Astrocyte (in vitro differentiated cells and primary cell): ENCODE data around the gene CD320. TPM values are rescaled to one million over a fixed set of nuclear protein-coding genes. Genes with fewer than 3 reads are reported as not detected.
"Not testable (repeated sequence)": the region's sequence is repeated elsewhere in the genome, so short reads cannot be mapped to it uniquely, and the experiment has no call there.

Source experiments
- DNase-seq: peaks from one replicate; pipeline ENCODE4 v3.0.0-alpha.2; 2010; ENCODE audit warnings: low read depth
- FAIRE-seq: peaks from 2 replicates; lab custom pipeline; 2011; peaks lifted over from hg19 to GRCh38; lab: Jason Lieb, UNC
- H2AFZ ChIP-seq: 2 replicates; pipeline ENCODE4 v1.6.0; 2012; ENCODE audit warnings: low read depth, low read length, inconsistent platforms
- H3K27ac ChIP-seq: 2 replicates; pipeline ENCODE4 v1.5.1; 2011; ENCODE audit warnings: low read depth, low read length, inconsistent platforms
- H3K27me3 ChIP-seq: 2 replicates; pipeline ENCODE4 v1.6.0; 2011; ENCODE audit warnings: low read length, inconsistent platforms; ENCODE audit not compliant: insufficient read depth
- H3K36me3 ChIP-seq: 2 replicates; pipeline ENCODE4 v1.5.1; 2011; ENCODE audit warnings: low read length, inconsistent platforms; ENCODE audit not compliant: insufficient read depth
- H3K4me1 ChIP-seq: 2 replicates; pipeline ENCODE4 v1.5.1; 2011; ENCODE audit warnings: low read length, inconsistent platforms; ENCODE audit not compliant: insufficient read depth
- H3K4me2 ChIP-seq: 2 replicates; pipeline ENCODE4 v1.6.0; 2012; ENCODE audit warnings: low read length, inconsistent platforms
- H3K4me3 ChIP-seq: 2 replicates; pipeline ENCODE4 v1.5.1; 2011; ENCODE audit warnings: low read depth, mild to moderate bottlenecking, low read length, inconsistent platforms; ENCODE audit not compliant: insufficient read depth
- H3K79me2 ChIP-seq: 2 replicates; pipeline ENCODE4 v1.6.0; 2012; ENCODE audit warnings: mild to moderate bottlenecking, low read length, inconsistent platforms; ENCODE audit not compliant: insufficient read depth
- H3K9ac ChIP-seq: 2 replicates; pipeline ENCODE4 v1.6.0; 2012; ENCODE audit warnings: mild to moderate bottlenecking, low read length, inconsistent platforms
- H3K9me3 ChIP-seq: 2 replicates; pipeline ENCODE4 v1.5.1; 2012; ENCODE audit warnings: low read depth, mild to moderate bottlenecking, low read length, inconsistent platforms; ENCODE audit not compliant: insufficient read depth
- H4K20me1 ChIP-seq: 2 replicates; pipeline ENCODE4 v1.6.0; 2012; ENCODE audit warnings: low read length, inconsistent platforms; ENCODE audit not compliant: insufficient read depth
- H3K27ac Mint-ChIP-seq: one replicate; pipeline ENCODE4 v1.8.0; 2021; ENCODE audit warnings: mild to moderate bottlenecking, mixed read lengths; ENCODE audit not compliant: unreplicated experiment
- H3K27me3 Mint-ChIP-seq: one replicate; pipeline ENCODE4 v1.8.0; 2021; ENCODE audit warnings: low read depth, mixed read lengths; ENCODE audit not compliant: unreplicated experiment
- H3K36me3 Mint-ChIP-seq: one replicate; pipeline ENCODE4 v1.8.0; 2021; ENCODE audit warnings: low read depth, mixed read lengths; ENCODE audit not compliant: unreplicated experiment
- H3K4me1 Mint-ChIP-seq: one replicate; pipeline ENCODE4 v1.8.0; 2021; ENCODE audit warnings: low read depth, mixed read lengths; ENCODE audit not compliant: unreplicated experiment
- H3K4me3 Mint-ChIP-seq: one replicate; pipeline ENCODE4 v1.8.0; 2021; ENCODE audit warnings: mild to moderate bottlenecking, moderate library complexity, mixed read lengths; ENCODE audit not compliant: unreplicated experiment
- H3K9me3 Mint-ChIP-seq: one replicate; pipeline ENCODE4 v1.8.0; 2021; ENCODE audit warnings: mild to moderate bottlenecking, mixed read lengths; ENCODE audit not compliant: unreplicated experiment
- EZH2 ChIP-seq: IDR thresholded peaks from 2 replicates; pipeline ENCODE4 v1.6.1; 2012; ENCODE audit warnings: mild to moderate bottlenecking, low read length, inconsistent platforms; ENCODE audit not compliant: insufficient read depth
- total RNA-seq: library from RNA; stranded (reverse); gene quantifications from 2 replicates; pipeline ENCODE4 v1.2.1, GENCODE V29; 2021
- TF ChIP-seq, protein P1 (sequence below): IDR thresholded peaks from 2 replicates; pipeline ENCODE4 v1.5.1; 2011; ENCODE audit warnings: low read depth, mild to moderate bottlenecking, inconsistent platforms, low read length, moderate library complexity; ENCODE audit not compliant: insufficient read depth

The CD320 gene
- total RNA-seq, 1 donor from 2014 or later = 42.2 TPM

GRCh38 chr19:8304841-8305621, 3.1 kb downstream of the CD320 start:
- Mint-ChIP-seq H3K36me3 (peaks cover 4% of the 10 kb centered on the region), H3K27me3 (peaks cover 4% of the 10 kb centered on the region), H3K9me3 (no peaks in the 10 kb centered on the region), H3K27ac (no peak overlapping the region), H3K4me3 (no peak overlapping the region), H3K4me1 (peaks cover 4% of the 10 kb centered on the region)
- Histone ChIP-seq H3K36me3 (no peaks in the 10 kb centered on the region), H3K4me3 (no peak overlapping the region), H3K79me2 (peaks cover 14% of the 10 kb centered on the region), H3K27me3 (no peaks in the 10 kb centered on the region), H3K4me1 (peaks cover 13% of the 10 kb centered on the region), H3K9ac (no peak overlapping the region), H3K9me3 (no peaks in the 10 kb centered on the region), H3K27ac (no peak overlapping the region), H3K4me2 (no peak overlapping the region), H2AFZ (no peak overlapping the region), H4K20me1 (peaks cover 4% of the 10 kb centered on the region)
- no peak for DNase-seq
- TF ChIP-seq EZH2 = no peak
- TF ChIP-seq, protein P1, sequence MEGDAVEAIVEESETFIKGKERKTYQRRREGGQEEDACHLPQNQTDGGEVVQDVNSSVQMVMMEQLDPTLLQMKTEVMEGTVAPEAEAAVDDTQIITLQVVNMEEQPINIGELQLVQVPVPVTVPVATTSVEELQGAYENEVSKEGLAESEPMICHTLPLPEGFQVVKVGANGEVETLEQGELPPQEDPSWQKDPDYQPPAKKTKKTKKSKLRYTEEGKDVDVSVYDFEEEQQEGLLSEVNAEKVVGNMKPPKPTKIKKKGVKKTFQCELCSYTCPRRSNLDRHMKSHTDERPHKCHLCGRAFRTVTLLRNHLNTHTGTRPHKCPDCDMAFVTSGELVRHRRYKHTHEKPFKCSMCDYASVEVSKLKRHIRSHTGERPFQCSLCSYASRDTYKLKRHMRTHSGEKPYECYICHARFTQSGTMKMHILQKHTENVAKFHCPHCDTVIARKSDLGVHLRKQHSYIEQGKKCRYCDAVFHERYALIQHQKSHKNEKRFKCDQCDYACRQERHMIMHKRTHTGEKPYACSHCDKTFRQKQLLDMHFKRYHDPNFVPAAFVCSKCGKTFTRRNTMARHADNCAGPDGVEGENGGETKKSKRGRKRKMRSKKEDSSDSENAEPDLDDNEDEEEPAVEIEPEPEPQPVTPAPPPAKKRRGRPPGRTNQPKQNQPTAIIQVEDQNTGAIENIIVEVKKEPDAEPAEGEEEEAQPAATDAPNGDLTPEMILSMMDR = no peak
- no peak for FAIRE-seq

DNA sequence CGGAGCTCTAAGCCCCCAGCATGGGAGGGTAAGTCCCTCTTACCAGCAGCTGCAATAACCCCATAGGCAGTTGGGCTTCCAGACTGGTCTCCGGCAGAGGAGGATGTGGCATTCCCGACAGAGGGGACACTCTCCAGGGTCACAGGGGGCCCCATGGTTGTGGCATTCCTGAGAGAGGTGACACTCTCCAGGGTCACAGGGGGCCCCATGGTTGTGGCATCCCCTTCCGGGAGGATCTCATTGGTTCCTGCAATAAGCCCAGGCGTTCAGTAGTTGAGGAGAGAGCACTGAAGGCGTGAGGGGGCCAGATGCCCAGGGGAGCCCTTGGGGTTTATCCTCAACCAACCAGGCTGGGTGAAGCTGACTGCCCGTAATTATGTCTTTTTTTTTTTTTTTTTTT, 5.4 kb downstream of the CD320 start:
- TF ChIP-seq, protein P1 = no peak
- no peak for TF ChIP-seq EZH2
- Histone ChIP-seq H3K9me3 (no peaks in the 10 kb centered on the region), H3K27ac (no peak overlapping the region), H3K4me3 (no peak overlapping the region), H3K9ac (no peak overlapping the region), H3K27me3 (no peaks in the 10 kb centered on the region), H2AFZ (no peak overlapping the region), H3K4me1 (peaks cover 5% of the 10 kb centered on the region), H3K79me2 (peaks cover 13% of the 10 kb centered on the region), H3K36me3 (no peaks in the 10 kb centered on the region), H4K20me1 (peaks cover 4% of the 10 kb centered on the region), H3K4me2 (no peak overlapping the region)
- Mint-ChIP-seq H3K4me3 (no peak overlapping the region), H3K27me3 (peaks cover 4% of the 10 kb centered on the region), H3K4me1 (peaks cover under 1% of the 10 kb centered on the region), H3K36me3 (peaks cover 2% of the 10 kb centered on the region), H3K27ac (no peak overlapping the region), H3K9me3 (no peaks in the 10 kb centered on the region)
- FAIRE-seq (no peak), DNase-seq (no peak)

GRCh38 chr19:8302357-8302691, 5.8 kb downstream of the CD320 start:
- Histone ChIP-seq H4K20me1 (peaks cover 4% of the 10 kb centered on the region), H2AFZ (no peak overlapping the region), H3K9ac (no peak overlapping the region), H3K27me3 (no peaks in the 10 kb centered on the region), H3K9me3 (no peaks in the 10 kb centered on the region), H3K4me1 (peaks cover under 1% of the 10 kb centered on the region), H3K36me3 (no peaks in the 10 kb centered on the region), H3K79me2 (peaks cover 9% of the 10 kb centered on the region), H3K4me2 (no peak overlapping the region), H3K27ac (no peak overlapping the region), H3K4me3 (no peak overlapping the region)
- FAIRE-seq (no peak), DNase-seq (no peak)
- no peaks in the 10 kb centered on the region for H3K4me1 Mint-ChIP-seq
- H3K27me3 Mint-ChIP-seq = peaks cover 4% of the 10 kb centered on the region
- H3K27ac Mint-ChIP-seq = no peak overlapping the region
- TF ChIP-seq EZH2 = no peak
- TF ChIP-seq, protein P1 = no peak
- peaks cover 2% of the 10 kb centered on the region for H3K36me3 Mint-ChIP-seq
- no peaks in the 10 kb centered on the region for H3K9me3 Mint-ChIP-seq
- H3K4me3 Mint-ChIP-seq = no peak overlapping the region

DNA sequence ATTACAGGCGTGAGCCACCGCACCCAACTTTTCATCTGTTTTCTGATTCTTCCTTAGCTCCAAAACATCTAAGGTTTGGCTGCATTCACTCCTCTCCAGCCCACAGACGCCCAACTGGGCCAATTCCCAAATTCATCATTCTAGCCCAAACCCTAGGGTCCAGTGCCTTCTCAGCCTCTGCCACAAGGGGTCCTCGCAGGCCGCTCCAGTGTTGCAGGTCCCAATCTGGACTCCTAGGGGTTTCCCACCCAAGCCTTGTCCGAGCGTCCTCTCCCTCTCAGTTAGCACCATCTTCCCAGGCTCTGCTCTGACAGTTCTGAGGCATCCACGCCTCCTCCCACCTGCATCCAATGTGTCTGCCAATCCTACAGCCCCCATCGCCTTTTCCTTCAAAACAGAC, 16.8 kb downstream of the CD320 start:
- not testable (repeated sequence) for H3K27ac ChIP-seq

More for the DNA sequence above, 16.8 kb downstream of the CD320 start:
- not testable (repeated sequence) for H3K36me3 Mint-ChIP-seq, FAIRE-seq, H3K27me3 Mint-ChIP-seq, H3K36me3 ChIP-seq, H3K9me3 ChIP-seq, H3K79me2 ChIP-seq, H3K9me3 Mint-ChIP-seq, H2AFZ ChIP-seq, H4K20me1 ChIP-seq, H3K27ac Mint-ChIP-seq, H3K4me1 ChIP-seq, H3K4me3 Mint-ChIP-seq, H3K4me3 ChIP-seq, DNase-seq, H3K9ac ChIP-seq, H3K27me3 ChIP-seq, H3K4me1 Mint-ChIP-seq, H3K4me2 ChIP-seq
